GOT3 (cell line): ENCODE data around the gene GCLC.

Experiments used
- DNase-seq: peaks from one replicate; lab custom pipeline; 2025; ENCODE audit warnings: mixed read lengths; lab: John Stamatoyannopoulos, UW

The GCLC gene

GRCh38 chr6:53523511-53524454, 21.1 kb downstream of the GCLC start:
- no peak for DNase-seq

DNA sequence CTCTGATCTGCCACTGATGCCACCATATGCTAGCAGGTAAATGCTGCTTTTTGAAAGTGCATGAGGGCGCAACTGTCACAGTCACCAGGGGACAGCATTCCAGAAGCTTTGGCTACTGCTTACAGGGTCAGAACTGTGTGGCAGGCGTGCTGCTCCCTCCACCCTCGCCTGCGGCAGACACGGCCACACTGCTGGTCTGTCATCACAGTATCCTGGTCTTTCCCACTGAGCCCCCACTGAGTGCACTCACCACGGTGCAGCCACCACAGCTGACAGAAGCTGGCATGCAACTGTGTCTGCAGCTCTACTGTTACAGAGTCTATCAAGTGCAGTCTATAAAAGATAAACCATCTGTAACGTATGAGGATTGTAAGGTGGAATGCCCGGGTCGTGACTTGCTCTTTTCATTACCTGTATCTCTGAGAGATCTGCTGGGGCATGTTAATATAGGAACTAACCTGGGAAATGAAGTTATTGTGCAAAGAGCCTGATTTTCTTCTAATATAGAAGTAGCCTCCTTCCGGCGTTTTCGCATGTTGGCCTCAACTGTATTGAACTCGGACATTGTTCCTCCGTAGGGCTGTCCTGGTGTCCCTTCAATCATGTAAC, 24.5 kb downstream of the GCLC start:
- no peak for DNase-seq

GRCh38 chr6:53518862-53519261, 26.0 kb downstream of the GCLC start:
- DNase-seq, result no peak

GRCh38 chr6:53517021-53517420, 27.9 kb downstream of the GCLC start:
- no peak for DNase-seq

- no peak for DNase-seq
Measured at GRCh38 chr6:53514677-53515076, 30.2 kb downstream of the GCLC start.

DNA sequence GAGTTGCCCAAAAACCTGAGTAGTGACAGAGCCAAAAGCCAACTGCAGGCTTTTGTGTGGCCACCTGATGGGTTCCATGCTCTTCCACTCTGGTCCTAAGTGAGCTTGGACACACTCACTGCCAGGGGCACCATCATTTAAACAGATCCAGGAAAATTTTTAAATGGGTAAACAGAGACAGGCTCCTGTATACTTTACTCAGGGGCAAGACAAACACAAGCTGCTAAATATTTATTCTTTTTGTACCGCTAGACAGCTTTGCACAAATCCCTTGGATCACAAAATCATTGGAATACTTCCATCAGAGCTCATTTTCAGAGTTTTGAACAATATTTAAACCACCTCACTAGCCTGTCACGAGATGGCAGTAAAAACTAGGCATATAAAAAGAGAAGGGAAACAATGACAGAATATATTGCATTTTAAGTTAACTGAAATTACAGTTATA, 31.4 kb downstream of the GCLC start:
- DNase-seq, result no peak

GRCh38 chr6:53513056-53513455, 31.8 kb downstream of the GCLC start:
- DNase-seq, result no peak

DNA sequence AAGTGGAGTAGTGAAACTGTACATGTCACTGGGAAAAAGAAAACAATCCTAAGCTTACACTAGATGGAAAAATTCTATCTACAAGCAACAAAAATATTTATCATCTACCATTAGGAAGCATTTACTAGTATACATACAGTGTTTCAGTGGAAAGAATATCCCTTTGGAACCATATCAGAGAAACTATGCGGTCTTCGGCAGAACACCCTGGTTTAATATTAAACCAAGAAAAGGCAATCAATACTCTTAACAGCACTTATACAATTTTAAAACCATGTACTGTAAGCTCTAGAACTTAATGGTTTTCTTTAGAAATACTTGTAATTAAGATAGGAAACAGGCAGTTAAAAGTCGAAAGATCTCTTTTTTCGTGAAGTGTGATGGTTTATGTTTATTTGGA, 32.3 kb downstream of the GCLC start:
- no peak for DNase-seq

DNA sequence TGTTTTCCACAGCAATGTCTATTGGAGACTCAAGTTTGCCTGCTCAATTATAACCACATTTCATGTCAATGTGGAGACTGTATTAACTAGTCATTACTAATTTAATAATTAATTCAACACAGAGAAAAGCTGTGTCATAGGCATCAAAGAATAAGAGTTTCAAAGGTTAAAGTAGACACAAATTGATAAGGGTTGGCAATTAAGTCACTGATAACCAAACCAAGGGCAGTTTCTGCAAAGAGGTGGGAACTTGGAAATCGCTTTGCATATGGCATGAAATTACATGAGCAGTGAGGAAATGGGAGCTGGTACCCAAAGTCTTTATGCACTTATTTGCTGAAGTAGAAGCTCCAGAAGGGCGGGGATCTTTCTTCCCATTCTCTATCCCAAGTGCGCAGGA, 34.2 kb downstream of the GCLC start:
- no peak for DNase-seq

DNA sequence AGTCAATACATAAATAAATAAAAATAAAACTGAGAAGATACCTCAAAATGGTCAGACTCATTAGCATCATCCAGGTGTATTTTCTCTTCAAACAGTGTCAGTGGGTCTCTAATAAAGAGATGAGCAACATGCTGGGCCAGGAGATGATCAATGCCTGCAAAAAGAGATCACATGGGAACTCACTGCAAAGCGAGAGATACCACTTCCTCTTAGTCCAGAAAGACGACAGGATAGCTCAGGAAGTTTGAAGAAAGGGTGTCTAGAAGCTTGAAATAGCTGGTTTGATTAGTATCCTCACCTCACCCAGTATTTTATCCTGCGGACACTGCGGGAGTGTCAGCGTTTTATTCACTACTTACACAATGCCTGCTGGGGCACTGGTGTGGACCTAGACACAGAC, 38.0 kb downstream of the GCLC start:
- no peak for DNase-seq

GRCh38 chr6:53504512-53504911, 40.4 kb downstream of the GCLC start:
- DNase-seq, result no peak

DNA sequence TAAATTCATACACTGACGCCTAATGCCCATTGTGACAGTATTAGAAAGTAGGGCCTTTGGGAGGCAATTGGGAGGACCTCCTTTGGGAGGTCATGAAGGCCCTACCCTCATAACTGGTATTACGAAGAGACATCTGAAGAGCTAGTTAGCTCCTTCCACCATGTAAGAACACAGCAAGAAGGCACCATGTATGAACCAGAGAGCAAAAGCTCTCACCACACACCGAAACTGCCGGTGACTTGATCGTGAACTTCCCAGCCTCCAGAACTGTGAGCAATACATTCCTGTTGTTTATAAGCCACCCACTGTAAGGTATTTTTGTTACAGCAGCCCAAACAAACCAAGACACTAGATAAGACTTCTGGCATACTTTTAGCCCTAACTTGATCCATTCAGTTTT, 41.8 kb downstream of the GCLC start:
- DNase-seq, result no peak

DNA sequence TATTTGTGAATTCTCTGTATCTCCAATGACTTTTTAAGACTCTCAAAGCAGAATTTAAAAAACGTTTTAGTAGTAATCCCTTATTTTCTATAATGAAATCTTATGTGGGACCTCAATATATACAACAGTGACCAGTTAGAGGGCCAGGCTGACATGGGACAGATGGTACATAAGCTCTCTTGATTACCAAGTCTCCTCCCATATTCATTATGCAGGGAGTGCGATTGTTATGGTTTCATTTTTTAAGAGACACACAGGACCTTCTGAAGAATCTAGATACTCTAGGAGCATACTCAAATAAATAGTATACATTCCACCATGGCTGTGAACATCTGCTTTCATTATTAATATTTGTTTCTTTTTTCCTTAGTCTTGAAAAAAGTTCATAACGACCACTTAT, 43.5 kb downstream of the GCLC start:
- no peak for DNase-seq

DNA sequence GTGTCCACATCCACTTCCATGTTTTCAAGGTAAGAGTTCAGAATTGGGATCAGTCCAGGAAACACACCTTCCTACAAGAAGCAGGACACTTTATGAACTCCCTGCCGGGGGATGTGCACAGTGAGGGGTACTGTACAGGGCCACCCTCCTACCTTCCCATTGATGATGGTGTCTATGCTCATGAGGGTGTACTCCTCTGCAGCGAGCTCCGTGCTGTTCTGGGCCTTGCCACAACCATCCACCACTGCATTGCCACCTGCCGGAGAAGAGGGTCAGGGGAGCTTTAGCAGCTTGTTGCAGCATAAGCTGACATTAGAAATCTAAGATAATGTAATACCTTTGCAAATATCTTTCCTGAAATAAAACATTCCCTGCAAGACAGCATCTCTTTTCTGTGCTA, 44.8 kb downstream of the GCLC start:
- no peak for DNase-seq

GRCh38 chr6:53499094-53499493, 45.8 kb downstream of the GCLC start:
- DNase-seq, result no peak

DNA sequence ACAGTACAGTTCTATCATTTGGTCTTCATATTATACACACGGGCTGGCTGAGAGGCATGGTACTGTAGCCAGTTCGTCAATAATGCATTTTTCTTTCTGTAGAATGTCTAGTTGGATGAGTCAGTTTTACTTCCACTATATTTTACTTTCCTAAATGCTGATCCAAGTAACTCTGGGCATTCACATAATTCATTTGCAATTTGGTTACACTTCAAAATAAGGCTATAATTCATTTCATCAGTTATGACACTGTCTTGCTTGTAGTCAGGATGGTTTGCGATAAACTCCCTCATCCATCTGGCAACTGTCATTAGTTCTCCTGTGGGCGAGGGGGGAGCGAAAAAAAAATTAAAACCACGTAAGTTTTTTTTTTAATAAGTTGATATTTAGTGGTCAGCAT, 46.3 kb downstream of the GCLC start:
- DNase-seq, result no peak

DNA sequence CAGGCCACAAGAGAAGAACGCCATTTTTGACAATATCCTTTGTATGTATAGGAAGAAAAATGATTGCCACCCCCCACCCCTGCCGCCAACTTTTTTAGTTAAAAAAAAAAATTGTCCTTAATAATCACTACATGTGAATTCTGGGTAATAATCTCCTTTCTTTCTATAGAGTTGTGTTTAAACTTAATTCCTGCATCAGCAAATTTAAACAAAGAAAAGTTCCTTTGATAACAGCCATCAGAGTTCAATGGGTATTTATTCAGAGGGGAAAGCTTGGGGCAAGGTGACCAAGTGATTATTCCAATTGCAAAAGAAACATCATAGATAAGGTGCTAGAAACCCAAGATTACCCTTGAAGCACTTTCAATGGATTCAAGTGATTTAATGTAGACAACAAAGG, 47.0 kb downstream of the GCLC start:
- DNase-seq, result no peak

GRCh38 chr6:53496797-53497375, 48.0 kb downstream of the GCLC start:
- DNase-seq, result no peak

DNA sequence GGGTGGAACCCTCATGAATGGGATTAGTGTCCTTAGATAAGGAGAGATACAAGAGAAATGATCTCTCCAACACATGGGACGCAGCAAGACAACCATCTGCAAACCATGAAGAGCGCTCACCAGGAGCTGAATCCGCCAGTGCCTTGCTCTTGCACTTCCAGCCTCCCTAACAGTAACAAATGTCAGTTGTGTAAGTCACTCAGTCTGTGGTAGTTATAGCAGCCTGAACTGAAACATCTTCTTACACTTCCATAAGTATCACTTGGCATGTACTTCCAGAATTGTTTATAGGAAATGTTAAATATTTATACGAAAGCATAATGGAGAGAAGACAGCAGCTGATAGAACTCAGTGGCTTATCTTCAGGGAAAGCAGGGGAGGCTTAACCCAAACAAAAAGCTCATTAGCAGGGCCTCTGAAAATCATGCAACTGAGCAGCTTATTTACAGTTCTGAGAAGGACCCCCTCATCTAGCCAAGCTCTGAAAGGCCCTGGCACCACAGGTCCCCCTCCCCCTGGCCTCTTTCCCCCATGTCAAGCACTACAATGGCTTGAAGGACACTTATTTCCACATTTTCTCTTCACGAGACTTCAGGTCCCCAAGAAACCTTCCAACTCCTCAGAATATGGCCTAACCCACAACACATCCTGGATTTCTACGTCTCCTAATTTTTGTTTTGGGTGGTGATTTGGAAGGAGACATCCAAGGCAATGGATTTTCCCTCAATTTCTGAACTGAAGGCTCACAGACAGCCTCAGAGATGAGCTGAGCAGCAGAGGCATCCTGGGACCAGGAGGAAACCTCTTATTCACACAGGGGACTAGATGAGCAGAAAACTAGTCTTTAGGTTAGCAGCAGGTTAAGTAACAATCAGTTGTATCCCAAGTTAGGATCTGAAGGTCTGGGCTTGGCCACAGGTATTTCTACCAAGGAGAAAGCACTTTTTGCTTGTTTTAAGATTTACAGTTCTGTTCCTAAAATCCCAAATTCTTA, 49.1 kb downstream of the GCLC start:
- no peak for DNase-seq

- DNase-seq, result no peak
Measured at GRCh38 chr6:53494076-53494475, 50.8 kb downstream of the GCLC start.

DNA sequence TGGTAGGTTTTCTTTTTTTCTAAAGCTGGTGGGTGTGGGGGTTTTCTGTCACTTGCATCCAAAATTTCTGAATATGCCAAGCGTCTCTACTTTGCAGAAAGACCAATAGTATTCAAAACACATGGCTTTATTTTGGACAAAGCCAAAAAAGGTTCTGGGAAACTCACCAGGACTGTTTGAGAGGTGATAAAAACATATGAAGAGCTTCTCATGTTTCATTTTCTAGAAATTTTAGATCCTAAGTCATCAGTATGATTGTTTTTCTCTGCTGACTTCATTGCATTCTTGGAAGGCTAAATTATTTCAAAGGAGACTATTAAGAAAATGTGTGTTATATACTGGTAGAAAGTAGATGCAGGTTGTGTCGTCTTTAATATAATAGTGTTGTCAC, 51.3 kb downstream of the GCLC start:
- no peak for DNase-seq
